NK-92 (cell line): Measurements from ENCODE around the gene TGM6.

Experiments
- DNase-seq: peaks from one replicate; lab custom pipeline; 2025; ENCODE audit not compliant: unreplicated experiment; lab: John Stamatoyannopoulos, UW

TGM6 gene

GRCh38 chr20:2480381-2480780 is 99.7 kb downstream of the TGM6 start:
- no peak for DNase-seq
